ENCODE data around the gene C12orf54. TPM values are rescaled to one million over a fixed set of nuclear protein-coding genes. Genes with fewer than 3 reads are reported as not detected.

The C12orf54 gene
- total and polyA plus RNA-seq, 2 of the 13 experiments (the other 11 are each of a cell fraction or from before 2014, with no cell fraction given): not detected

GRCh38 chr12:48508987-48509386 is 26.7 kb downstream of the C12orf54 start:
- Histone ChIP-seq H3K4me1 (ENCODE audit: insufficient read depth, low read length) (no peaks in the 10 kb centered on the region), H3K36me3 (replicated peaks in 1 of 2; ENCODE audit: control insufficient read depth in 1 of 2, insufficient read depth in 2 of 2, low read length in 2 of 2) (no peaks in the 10 kb centered on the region), H3K9me3 (ENCODE audit: low read length) (no peaks in the 10 kb centered on the region), H3K27ac (ENCODE audit: extremely low read length, insufficient read depth, low read length) (no peak overlapping the region), H3K4me2 (ENCODE audit: low read depth, low read length) (no peak overlapping the region), H3K79me2 (ENCODE audit: insufficient read depth, low read length) (no peaks in the 10 kb centered on the region), H3K27me3 (ENCODE audit: control insufficient read depth in 1 of 2, insufficient read depth in 2 of 2, low read length in 2 of 2) (no peaks in the 10 kb centered on the region), H3K4me3 (replicated peaks in 1 of 3; ENCODE audit: insufficient read depth in 1 of 3, low read depth in 2 of 3, low read length in 3 of 3) (no peak overlapping the region), H2AFZ (ENCODE audit: low read length) (no peak overlapping the region), H3K9ac (ENCODE audit: insufficient read depth, low read depth, low read length) (no peak overlapping the region), H4K20me1 (ENCODE audit: insufficient read depth, low read length) (no peaks in the 10 kb centered on the region)
- POLR2A ChIA-PET: no interaction called here
- no peak for ATAC-seq
- 19% methylated on average over 2 of the region's 2 CpGs for WGBS (ENCODE audit: low lambda C conversion rate)
- CTCF ChIA-PET (ENCODE audit: low intra/inter-chr PET ratio, low total read pairs): no interaction called here
- in situ Hi-C loops (cut with HindIII; ENCODE audit: extremely low pct_ligation_motif_present, low pct_unique_long_range_greater_than_20kb): no loop called here
- DNase-seq (ENCODE audit: low spot score): no peak
- FAIRE-seq: no peak
- intact Hi-C loops (cut with micrococcal nuclease; ENCODE audit: unreplicated experiment): no loop called here
- no TSS peak for BruUV-seq (replicated peaks)
- no peak for TF ChIP-seq PAWR (CRISPR knock-in tag; IDR thresholded peaks at IDR 0.05; ENCODE audit: borderline replicate concordance)
- no peak for TF ChIP-seq ZNF124 (CRISPR knock-in tag; IDR thresholded peaks at IDR 0.05)
- no peak for TF ChIP-seq ZFP1 (CRISPR knock-in tag; IDR thresholded peaks at IDR 0.05)
- no peak for TF ChIP-seq MYNN (CRISPR knock-in tag; IDR thresholded peaks at IDR 0.05; ENCODE audit: low read depth)
- no peak for TF ChIP-seq CENPT (CRISPR knock-in tag; IDR thresholded peaks at IDR 0.05; ENCODE audit: low read depth)
- TF ChIP-seq FIP1L1 (IDR thresholded peaks at IDR 0.05; ENCODE audit: borderline replicate concordance, insufficient read depth, low read depth, low read length): no peak
- no peak for TF ChIP-seq ZSCAN22 (CRISPR knock-in tag; IDR thresholded peaks at IDR 0.05)
- TF ChIP-seq, protein P1, sequence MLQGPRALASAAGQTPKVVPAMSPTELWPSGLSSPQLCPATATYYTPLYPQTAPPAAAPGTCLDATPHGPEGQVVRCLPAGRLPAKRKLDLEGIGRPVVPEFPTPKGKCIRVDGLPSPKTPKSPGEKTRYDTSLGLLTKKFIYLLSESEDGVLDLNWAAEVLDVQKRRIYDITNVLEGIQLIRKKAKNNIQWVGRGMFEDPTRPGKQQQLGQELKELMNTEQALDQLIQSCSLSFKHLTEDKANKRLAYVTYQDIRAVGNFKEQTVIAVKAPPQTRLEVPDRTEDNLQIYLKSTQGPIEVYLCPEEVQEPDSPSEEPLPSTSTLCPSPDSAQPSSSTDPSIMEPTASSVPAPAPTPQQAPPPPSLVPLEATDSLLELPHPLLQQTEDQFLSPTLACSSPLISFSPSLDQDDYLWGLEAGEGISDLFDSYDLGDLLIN (CRISPR knock-in tag; IDR thresholded peaks at IDR 0.05; ENCODE audit: borderline replicate concordance): no peak
- TF ChIP-seq ZNF782 (CRISPR knock-in tag; IDR thresholded peaks at IDR 0.05; ENCODE audit: borderline replicate concordance): no peak
- TF ChIP-seq, protein P2, sequence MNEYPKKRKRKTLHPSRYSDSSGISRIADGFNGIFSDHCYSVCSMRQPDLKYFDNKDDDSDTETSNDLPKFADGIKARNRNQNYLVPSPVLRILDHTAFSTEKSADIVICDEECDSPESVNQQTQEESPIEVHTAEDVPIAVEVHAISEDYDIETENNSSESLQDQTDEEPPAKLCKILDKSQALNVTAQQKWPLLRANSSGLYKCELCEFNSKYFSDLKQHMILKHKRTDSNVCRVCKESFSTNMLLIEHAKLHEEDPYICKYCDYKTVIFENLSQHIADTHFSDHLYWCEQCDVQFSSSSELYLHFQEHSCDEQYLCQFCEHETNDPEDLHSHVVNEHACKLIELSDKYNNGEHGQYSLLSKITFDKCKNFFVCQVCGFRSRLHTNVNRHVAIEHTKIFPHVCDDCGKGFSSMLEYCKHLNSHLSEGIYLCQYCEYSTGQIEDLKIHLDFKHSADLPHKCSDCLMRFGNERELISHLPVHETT (CRISPR knock-in tag; conservative IDR thresholded peaks at IDR 0.05): no peak
